Choroid plexus epithelial cell (primary cell): ENCODE results near the gene TANC1.
A peak's percentile ranks its signal among the peaks of the same experiment; 100 is the strongest.

ENCODE experiments used
- DNase-seq: peaks from one replicate; pipeline ENCODE4 v3.0.0-alpha.2; 2010; ENCODE audit warnings: low read depth
- H3K4me3 ChIP-seq: 2 replicates; pipeline ENCODE4 v1.5.1; 2011; ENCODE audit warnings: low read depth, mild to moderate bottlenecking, control low read depth, low read length, moderate library complexity
- CTCF ChIP-seq: conservative IDR thresholded peaks from 2 replicates; pipeline ENCODE4 v1.5.1; 2011; ENCODE audit warnings: low read depth, mild to moderate bottlenecking, control low read depth, inconsistent platforms, low read length, moderate library complexity

Gene TANC1

GRCh38 chr2:159096901-159097300, 128.5 kb downstream of the TANC1 start:
- DNase-seq, result no peak
- no peak overlapping the region for H3K4me3 ChIP-seq
- TF ChIP-seq CTCF, result no peak

GRCh38 chr2:159098361-159098760, 129.9 kb downstream of the TANC1 start:
- TF ChIP-seq CTCF, result no peak
- H3K4me3 ChIP-seq, result no peak overlapping the region
- no peak for DNase-seq

- peak; percentile 40 for DNase-seq
- no peak for TF ChIP-seq CTCF
- no peak overlapping the region for H3K4me3 ChIP-seq
Observed at GRCh38 chr2:159098921-159099411, 130.5 kb downstream of the TANC1 start.

GRCh38 chr2:159101755-159102489, 133.5 kb downstream of the TANC1 start:
- no peak overlapping the region for H3K4me3 ChIP-seq
- no peak for TF ChIP-seq CTCF
- no peak for DNase-seq

- H3K4me3 ChIP-seq, result no peak overlapping the region
- DNase-seq, result peak; percentile 62
- TF ChIP-seq CTCF, result no peak
Observed at GRCh38 chr2:159103411-159103810, 135.0 kb downstream of the TANC1 start.

- no peak overlapping the region for H3K4me3 ChIP-seq
- TF ChIP-seq CTCF, result no peak
- peak; percentile 81 for DNase-seq
Observed at GRCh38 chr2:159106109-159106508, 137.7 kb downstream of the TANC1 start.
